EL (cell line): ENCODE data around the gene TSPAN31.
A peak's percentile ranks its signal among the peaks of the same experiment; 100 is the strongest.
"Not testable (repeated sequence)": the region's sequence is repeated elsewhere in the genome, so short reads cannot be mapped to it uniquely, and the experiment has no call there.

Experiments used
- DNase-seq: peaks from one replicate; pipeline ENCODE4 v3.0.0-alpha.2; 2016

TSPAN31 gene

GRCh38 chr12:57744777-57745484 is at the start of gene TSPAN31:
TSS of gene TSPAN31 (plus strand) at chr12:57745039. CDS start at chr12:57745155, 116 bp downstream.
- peak; percentile 98 for DNase-seq

GRCh38 chr12:57695770-57696432 is 48.9 kb upstream of the TSPAN31 start:
- no peak for DNase-seq

GRCh38 chr12:57697076-57697475 is 47.8 kb upstream of the TSPAN31 start:
- DNase-seq, result no peak

- no peak for DNase-seq
Observed at GRCh38 chr12:57698414-57698813, 46.4 kb upstream of the TSPAN31 start.

- DNase-seq, result no peak
Observed at GRCh38 chr12:57700317-57700716, 44.5 kb upstream of the TSPAN31 start.

GRCh38 chr12:57707250-57707649 is 37.6 kb upstream of the TSPAN31 start:
- no peak for DNase-seq

GRCh38 chr12:57708296-57708695 is 36.5 kb upstream of the TSPAN31 start:
- DNase-seq, result no peak

GRCh38 chr12:57712701-57713100 is 32.1 kb upstream of the TSPAN31 start:
- no peak for DNase-seq

- DNase-seq, result no peak
Observed at GRCh38 chr12:57713209-57713608, 31.6 kb upstream of the TSPAN31 start.

- DNase-seq, result not testable (repeated sequence)
Observed at GRCh38 chr12:57715036-57715748, 29.6 kb upstream of the TSPAN31 start.

- no peak for DNase-seq
Observed at GRCh38 chr12:57715786-57716185, 29.1 kb upstream of the TSPAN31 start.

GRCh38 chr12:57716305-57716704 is 28.5 kb upstream of the TSPAN31 start:
- DNase-seq, result no peak

- no peak for DNase-seq
Observed at GRCh38 chr12:57717131-57717530, 27.7 kb upstream of the TSPAN31 start.

- DNase-seq, result no peak
Observed at GRCh38 chr12:57717846-57718640, 26.8 kb upstream of the TSPAN31 start.

- no peak for DNase-seq
Observed at GRCh38 chr12:57718641-57719528, 26.0 kb upstream of the TSPAN31 start.

GRCh38 chr12:57719777-57720605 is 24.8 kb upstream of the TSPAN31 start:
- no peak for DNase-seq

- no peak for DNase-seq
Observed at GRCh38 chr12:57720606-57721595, 23.9 kb upstream of the TSPAN31 start.

GRCh38 chr12:57721846-57722608 is 22.8 kb upstream of the TSPAN31 start:
- not testable (repeated sequence) for DNase-seq
